GM21619 (cell line): ENCODE results near the gene SLC35E2B.
A peak's percentile ranks its signal among the peaks of the same experiment; 100 is the strongest.
"Not testable (repeated sequence)": the region's sequence is repeated elsewhere in the genome, so short reads cannot be mapped to it uniquely, and the experiment has no call there.

Source experiments
- ATAC-seq: cut with Tn5 transposase; IDR thresholded peaks from one replicate; pipeline ENCODE4 v1.9.1; 2021; ENCODE audit not compliant: unreplicated experiment

The SLC35E2B gene

GRCh38 chr1:1677718-1678580 is 14.6 kb downstream of the SLC35E2B start:
- peak; percentile 63 for ATAC-seq

GRCh38 chr1:1676087-1676486 is 16.5 kb downstream of the SLC35E2B start:
- not testable (repeated sequence) for ATAC-seq

- not testable (repeated sequence) for ATAC-seq
Observed at GRCh38 chr1:1675218-1675617, 17.4 kb downstream of the SLC35E2B start.

- not testable (repeated sequence) for ATAC-seq
Observed at GRCh38 chr1:1674806-1675205, 17.8 kb downstream of the SLC35E2B start.

- ATAC-seq = no peak
Observed at GRCh38 chr1:1672181-1672965, 20.2 kb downstream of the SLC35E2B start.

- ATAC-seq = no peak
Observed at GRCh38 chr1:1671365-1672119, 21.1 kb downstream of the SLC35E2B start.

- no peak for ATAC-seq
Observed at GRCh38 chr1:1670866-1671265, 21.7 kb downstream of the SLC35E2B start.

GRCh38 chr1:1669468-1670440 is 22.8 kb downstream of the SLC35E2B start:
- ATAC-seq = no peak

GRCh38 chr1:1666526-1666925 is 26.1 kb downstream of the SLC35E2B start:
- no peak for ATAC-seq

GRCh38 chr1:1665815-1666251 is 26.8 kb downstream of the SLC35E2B start:
- no peak for ATAC-seq

GRCh38 chr1:1664941-1665814 is 27.4 kb downstream of the SLC35E2B start:
- ATAC-seq = no peak

GRCh38 chr1:1664318-1664717 is 28.3 kb downstream of the SLC35E2B start:
- not testable (repeated sequence) for ATAC-seq

GRCh38 chr1:1662830-1663560 is 29.6 kb downstream of the SLC35E2B start:
- not testable (repeated sequence) for ATAC-seq

- not testable (repeated sequence) for ATAC-seq
Observed at GRCh38 chr1:1662392-1662791, 30.2 kb downstream of the SLC35E2B start.

- peak; percentile 86 for ATAC-seq
Observed at GRCh38 chr1:1658583-1659549, 33.7 kb downstream of the SLC35E2B start, which contains the start of gene CDK11B. TSS of gene CDK11B (minus strand) at chr1:1659004. CDS start at chr1:1657485, 1,519 bp downstream.

GRCh38 chr1:1648265-1648664 is 44.3 kb downstream of the SLC35E2B start:
- not testable (repeated sequence) for ATAC-seq
